Body of pancreas (tissue), 4 donors: ENCODE results near the gene FAU. TPM values are rescaled to one million over a fixed set of nuclear protein-coding genes. Genes with fewer than 3 reads are reported as not detected.
A peak's percentile ranks its signal among the peaks of the same experiment; 100 is the strongest.

ENCODE experiments used
- ATAC-seq: fragments of 150-250 bp; one replicate; pipeline ENCODE4 v1.9.1; 2016
- DNase-seq, 4 donors: peaks; one replicate each; pipeline ENCODE4 v3.0.0-alpha.2; 2019
- H3K27ac ChIP-seq, 4 donors: fragments of 200-600 bp; sonication (generic); 1 replicate in 3 of 4; 2 replicates in 1 of 4; pipeline versions ENCODE4 v1.5.1 to v1.6.1; 2016 to 2019; ENCODE audit warnings: mild to moderate bottlenecking in 1 of 4, mixed read lengths in 1 of 4, moderate library complexity in 1 of 4
- H3K27me3 ChIP-seq, 2 donors: fragments of 200-600 bp; sonication (generic); one replicate each; pipeline ENCODE4 v1.6.0; 2016; ENCODE audit warnings: mild to moderate bottlenecking in 1 of 2
- H3K36me3 ChIP-seq, 2 donors: fragments of 200-600 bp; sonication (generic); replicated peaks in 1 of 2; 2 replicates each; pipeline ENCODE4 v1.5.1; 2016; ENCODE audit warnings: low read depth in 2 of 2; ENCODE audit not compliant: insufficient read depth in 1 of 2
- H3K4me1 ChIP-seq: fragments of 200-600 bp; sonication (generic); one replicate; pipeline ENCODE4 v1.6.0; 2016
- H3K4me3 ChIP-seq, 2 donors: fragments of 200-600 bp; sonication (generic); 1 replicate in 1 of 2; 2 replicates in 1 of 2; pipeline ENCODE4 v1.5.1; 2016 to 2019
- H3K9me3 ChIP-seq, 3 donors: fragments of 200-600 bp; sonication (generic); 1 replicate in 2 of 3; 2 replicates in 1 of 3; pipeline ENCODE4 v1.5.1; 2016
- CTCF ChIP-seq, 7 experiments: fragments of 450-650 bp in 4 of 7; fragments of 200-600 bp in 3 of 7; sonication (generic) in 3 of 7; IDR thresholded peaks; one replicate each; pipeline ENCODE4 v1.5.1; 2016 to 2019; ENCODE audit warnings: antibody characterized with exemption in 7 of 7
- POLR2A ChIP-seq, 3 donors: fragments of 450-650 bp; IDR thresholded peaks; one replicate each; pipeline ENCODE4 v1.6.1; 2016; ENCODE audit warnings: antibody characterized with exemption in 3 of 3, mild to moderate bottlenecking in 2 of 3
- WGBS, 2 donors: methylation state at CpG; one replicate each; pipeline ENCODE4 v1.1.5; 2017; 5-methylcytosine and 5-hydroxymethylcytosine counted together
- intact Hi-C: fragments of 100-400 bp; cut with DNase I; formaldehyde crosslinking; loops from one replicate; pipeline ENCODE4 v1.15.1; 2023
- total RNA-seq, 2 donors: library from RNA; depleted of rRNA; stranded (reverse); fragments of >200 nt; gene quantifications; one replicate each; pipeline ENCODE4 v1.1.0, GENCODE V29; 2016

FAU gene
- total RNA-seq, 2 donors from 2014 or later, result 1,320 to 1,355 TPM

GRCh38 chr11:65131417-65131776 is 9.5 kb upstream of the FAU start:
- intact Hi-C loops, result loop anchor here (5.0 kb wide), 1 partner anchor 56 kb away; no protein-coding TSS in a partner anchor
- no peak for ATAC-seq
- H3K27me3 ChIP-seq, result no peaks in the 10 kb centered on the region
- WGBS, 2 donors, result 64% methylated on average over 3 of the region's 3 CpGs; no CpG with 5 or more reads in 1 of the 2 donors
- no peak overlapping the region for H3K4me3 ChIP-seq
- H3K9me3 ChIP-seq, result no peaks in the 10 kb centered on the region
- H3K36me3 ChIP-seq, result peaks cover 30 to 50% of the 10 kb centered on the region in 2 donors
- H3K4me1 ChIP-seq, result peaks cover 43% of the 10 kb centered on the region
- TF ChIP-seq POLR2A (IDR thresholded peaks at IDR 0.05), result no peak
- no peak for TF ChIP-seq CTCF (IDR thresholded peaks at IDR 0.05)
- DNase-seq, result no peak
- H3K27ac ChIP-seq, result no peak overlapping the region

DNA sequence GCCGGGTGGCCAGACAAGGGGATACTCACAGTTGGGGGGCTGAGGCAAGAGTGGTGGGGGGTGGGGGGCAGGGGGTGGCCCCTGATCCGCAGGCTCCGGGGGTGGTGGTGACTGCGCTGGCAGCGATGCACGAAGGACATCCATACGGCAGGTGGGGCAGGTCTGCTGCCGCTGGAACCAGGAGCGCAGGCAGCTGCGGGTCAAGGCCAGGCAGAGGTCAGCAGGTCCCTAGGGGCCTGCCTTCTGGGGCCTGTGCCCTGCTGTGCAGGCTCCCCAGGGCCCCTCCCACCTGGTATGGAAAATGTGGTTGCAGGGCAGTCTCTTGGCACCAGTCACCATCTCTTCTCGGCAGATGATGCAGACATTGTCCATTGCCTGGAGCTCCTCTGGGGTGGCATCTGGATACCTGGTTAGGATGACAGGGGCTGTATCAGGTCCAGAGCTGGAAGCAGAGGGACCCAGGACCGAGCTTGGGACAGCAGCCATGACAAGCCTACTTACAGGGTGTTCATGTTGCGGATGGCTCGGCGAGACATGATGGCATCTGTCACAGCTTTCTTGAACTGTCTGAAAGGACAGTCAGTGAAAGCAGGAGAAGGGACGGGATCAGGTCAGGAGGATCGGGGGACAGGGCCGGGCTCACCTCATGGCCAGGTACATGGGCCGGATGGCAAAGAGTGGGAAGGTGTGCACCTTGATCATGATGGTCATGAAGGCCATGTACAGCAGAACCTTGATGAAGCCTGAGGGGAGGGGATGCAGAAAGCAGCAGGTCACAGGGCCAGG is 8.9 kb upstream of the FAU start:
- no peak for TF ChIP-seq CTCF (IDR thresholded peaks at IDR 0.05)
- TF ChIP-seq POLR2A (IDR thresholded peaks at IDR 0.05), result no peak
- Histone ChIP-seq H3K27ac (no peak overlapping the region), H3K36me3 (peaks cover 30 to 51% of the 10 kb centered on the region in 2 donors), H3K4me3 (no peak overlapping the region), H3K27me3 (no peaks in the 10 kb centered on the region), H3K9me3 (no peaks in the 10 kb centered on the region), H3K4me1 (peaks cover 38% of the 10 kb centered on the region)
- 58 to 61% methylated on average over 15 of the region's 19 CpGs for WGBS, 2 donors
- intact Hi-C loops, result loop anchor here (5.0 kb wide), 1 partner anchor 56 kb away; no protein-coding TSS in a partner anchor
- peak in 1 of 4 donors; percentile 15 for DNase-seq
- ATAC-seq, result no peak

- no peaks in the 10 kb centered on the region for H3K9me3 ChIP-seq
- no peak overlapping the region for H3K4me3 ChIP-seq
- peaks cover 31% of the 10 kb centered on the region for H3K4me1 ChIP-seq
- H3K27ac ChIP-seq, result no peak overlapping the region
- ATAC-seq (no peak), DNase-seq (no peak)
- TF ChIP-seq POLR2A (IDR thresholded peaks at IDR 0.05) (no peak), CTCF (IDR thresholded peaks at IDR 0.05) (no peak)
- no peaks in the 10 kb centered on the region for H3K27me3 ChIP-seq
- WGBS, 2 donors, result 73 to 81% methylated on average over 4 to 7 of the region's 13 CpGs
- intact Hi-C loops, result loop anchor here (5.0 kb wide), 1 partner anchor 57 kb away; no protein-coding TSS in a partner anchor
- peaks cover 30 to 57% of the 10 kb centered on the region in 2 donors for H3K36me3 ChIP-seq
Observed at GRCh38 chr11:65129649-65130441, 7.9 kb upstream of the FAU start.

DNA sequence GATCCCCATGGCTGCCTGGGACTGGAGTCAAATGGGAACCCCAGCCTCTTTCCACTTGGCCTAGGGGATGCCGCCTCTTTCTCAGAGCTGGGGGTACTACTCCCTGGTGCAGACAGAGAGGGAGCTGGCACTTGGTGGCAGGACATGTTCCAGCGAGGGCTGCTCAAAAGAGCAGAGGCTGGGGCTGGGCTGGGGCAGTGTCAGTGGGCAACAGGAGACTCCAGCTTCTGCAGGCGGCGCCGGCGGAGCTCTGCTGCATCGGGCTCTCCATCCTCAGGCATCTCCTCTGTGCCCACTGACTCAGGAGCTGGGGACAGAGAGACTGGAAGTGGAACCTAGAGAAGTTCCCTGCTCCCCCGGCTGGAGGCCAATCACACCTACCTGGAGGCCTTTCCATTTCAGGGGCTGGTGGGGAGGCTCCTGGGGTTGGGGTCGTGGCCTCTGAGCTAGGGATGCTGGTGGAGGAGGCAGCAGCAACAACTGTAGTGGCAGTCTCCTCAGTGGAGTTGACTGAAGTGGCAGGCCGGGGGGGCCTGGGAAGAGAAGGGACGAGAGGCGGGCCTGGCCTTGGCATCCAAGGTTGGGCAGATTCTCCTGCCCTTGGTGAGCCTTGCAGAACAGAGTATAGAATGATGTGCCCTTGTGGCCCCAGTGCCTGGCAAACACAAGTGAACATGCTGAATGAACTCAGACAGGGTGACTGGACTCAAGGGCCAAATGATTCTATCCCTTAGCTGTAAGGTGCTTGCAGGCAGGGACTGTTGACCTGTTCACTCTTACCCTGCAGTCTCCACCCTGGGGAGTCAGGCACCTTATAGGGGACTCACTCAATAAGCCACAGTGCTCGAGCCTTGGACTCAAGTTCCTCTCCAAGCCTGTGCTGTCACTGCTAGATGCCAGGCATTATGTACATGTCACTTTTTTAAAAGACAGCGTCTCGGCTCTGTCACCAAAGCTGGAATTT is 6.5 kb upstream of the FAU start:
- Histone ChIP-seq H3K27ac (no peak overlapping the region), H3K27me3 (no peaks in the 10 kb centered on the region), H3K4me3 (no peak overlapping the region), H3K36me3 (peaks cover 30 to 57% of the 10 kb centered on the region in 2 donors), H3K4me1 (peaks cover 36% of the 10 kb centered on the region), H3K9me3 (no peaks in the 10 kb centered on the region)
- intact Hi-C loops, result no loop called here
- 57 to 78% methylated on average over 4 to 15 of the region's 15 CpGs for WGBS, 2 donors
- TF ChIP-seq CTCF (IDR thresholded peaks at IDR 0.05) (no peak), POLR2A (IDR thresholded peaks at IDR 0.05) (no peak)
- DNase-seq (no peak), ATAC-seq (no peak)
